GM12878 (cell line): Measurements from ENCODE around the gene CDK11B. TPM values are rescaled to one million over a fixed set of nuclear protein-coding genes. Genes with fewer than 3 reads are reported as not detected.

Source experiments
- ATAC-seq: fragments of 200-7000 bp; cut with Tn5 transposase; 3 replicates; pipeline ENCODE4 v1.9.1; 2020; ENCODE audit warnings: mild to moderate bottlenecking, moderate library complexity
- BruUV-seq: library from RNA; stranded (reverse); fragments of 400-500 nt; replicated peaks from 2 replicates; lab custom pipeline; 2021; lab: Mats Ljungman, UMichigan
- CTCF ChIA-PET: fragments of 300-600 bp; sonication (Branson Sonifier 250); formaldehyde crosslinking; extraction: SDS; loops from one replicate; lab custom pipeline; 2021; ENCODE audit warnings: inconsistent platforms; lab: Yijun Ruan, JAX
- POLR2A ChIA-PET: fragments of 350-600 bp; formaldehyde crosslinking; extraction: SDS; loops from one replicate; lab custom pipeline; 2021; ENCODE audit warnings: inconsistent platforms; lab: Charles Lee
- RAD21 ChIA-PET: fragments of 300-600 bp; sonication (Branson Sonifier 250); formaldehyde crosslinking; loops from one replicate; lab custom pipeline; 2023; ENCODE audit warnings: antibody characterized with exemption; ENCODE audit not compliant: unreplicated experiment; lab: Charles Lee
- SMC1A ChIA-PET: fragments of 300-600 bp; sonication (Branson Sonifier 250); formaldehyde crosslinking; loops from one replicate; lab custom pipeline; 2023; ENCODE audit not compliant: unreplicated experiment, uncharacterized antibody; lab: Charles Lee
- DNase-seq: peaks from one replicate; pipeline ENCODE4 v3.0.0-alpha.2; 2011; ENCODE audit warnings: low read depth, low spot score
- FAIRE-seq: peaks from 3 replicates; lab custom pipeline; 2011; peaks lifted over from hg19 to GRCh38; lab: Jason Lieb, UNC
- H2AFZ ChIP-seq: 2 replicates; pipeline ENCODE4 v1.6.0; 2011; ENCODE audit warnings: low read depth, low read length, control low read depth; ENCODE audit not compliant: control insufficient read depth
- H3K27ac ChIP-seq: 2 replicates; pipeline ENCODE4 v1.5.1; 2011; ENCODE audit warnings: control low read depth; ENCODE audit not compliant: control insufficient read depth, insufficient read depth
- H3K27me3 ChIP-seq, 2 experiments: replicated peaks in 1 of 2; 2 replicates each; pipeline versions ENCODE4 v1.6.0 to v1.6.1; 2011; ENCODE audit warnings: low read length in 1 of 2; ENCODE audit not compliant: control insufficient read depth in 2 of 2, insufficient read depth in 2 of 2
- H3K36me3 ChIP-seq, 2 experiments: 2 replicates each; pipeline ENCODE4 v1.5.1; 2011; ENCODE audit warnings: low read length in 1 of 2; ENCODE audit not compliant: control insufficient read depth in 2 of 2, insufficient read depth in 2 of 2
- H3K4me1 ChIP-seq: 2 replicates; pipeline ENCODE4 v1.6.1; 2011; ENCODE audit warnings: mild to moderate bottlenecking, low read length, moderate library complexity, mixed read lengths; ENCODE audit not compliant: control insufficient read depth, insufficient read depth
- H3K4me2 ChIP-seq: 2 replicates; pipeline ENCODE4 v1.6.0; 2011; ENCODE audit warnings: control low read depth; ENCODE audit not compliant: control insufficient read depth, insufficient read depth
- H3K4me3 ChIP-seq: fragments of 200-600 bp; sonication (generic); 2 replicates; pipeline ENCODE4 v1.5.1; 2016
- H3K79me2 ChIP-seq: 2 replicates; pipeline ENCODE4 v1.6.0; 2011; ENCODE audit warnings: low read length; ENCODE audit not compliant: control insufficient read depth, insufficient read depth
- H3K9ac ChIP-seq: 2 replicates; pipeline ENCODE4 v1.8.0; 2011; ENCODE audit warnings: low read length, control low read depth, mixed read lengths; ENCODE audit not compliant: control insufficient read depth, insufficient read depth
- H3K9me3 ChIP-seq: replicated peaks from 3 replicates; pipeline ENCODE4 v1.5.1; 2011; ENCODE audit warnings: mild to moderate bottlenecking, low read length; ENCODE audit not compliant: control insufficient read depth, insufficient read depth
- H4K20me1 ChIP-seq: 2 replicates; pipeline ENCODE4 v1.6.0; 2011; ENCODE audit not compliant: control insufficient read depth, insufficient read depth
- BMI1 ChIP-seq: fragments of 450-650 bp; IDR thresholded peaks from 2 replicates; pipeline ENCODE4 v1.6.1; 2016; ENCODE audit warnings: mild to moderate bottlenecking, moderate library complexity, borderline replicate concordance
- CREB1 ChIP-seq: IDR thresholded peaks from 2 replicates; pipeline ENCODE4 v1.6.1; 2012; ENCODE audit warnings: low read depth, mild to moderate bottlenecking, inconsistent platforms
- ETV6 ChIP-seq, 2 experiments: fragments of 450-650 bp in 1 of 2; IDR thresholded peaks in 1 of 2; conservative IDR thresholded peaks in 1 of 2; 2 replicates each; pipeline ENCODE4 v1.6.1; 2014; ENCODE audit warnings: antibody characterized with exemption in 1 of 2, borderline replicate concordance in 1 of 2, low read depth in 1 of 2, mild to moderate bottlenecking in 1 of 2, moderate library complexity in 1 of 2
- MTA3 ChIP-seq: IDR thresholded peaks from 2 replicates; pipeline ENCODE4 v1.6.1; 2012; ENCODE audit warnings: low read length, inconsistent platforms, borderline replicate concordance
- NFYB ChIP-seq: IDR thresholded peaks from 2 replicates; pipeline ENCODE4 v1.6.1; 2011; ENCODE audit warnings: low read depth, mild to moderate bottlenecking, low read length, improper control_type of control experiment, moderate library complexity; ENCODE audit not compliant: insufficient read depth
- POLR2AphosphoS2 ChIP-seq: IDR thresholded peaks from 2 replicates; pipeline ENCODE4 v1.6.1; 2011; ENCODE audit warnings: low read depth, mild to moderate bottlenecking, low read length, improper control_type of control experiment, moderate library complexity
- RAD21 ChIP-seq: IDR thresholded peaks from 2 replicates; pipeline ENCODE4 v1.6.1; 2011; ENCODE audit warnings: mild to moderate bottlenecking, low read depth, low read length, moderate library complexity; ENCODE audit not compliant: insufficient read depth
- SREBF1 ChIP-seq: IDR thresholded peaks from 2 replicates; pipeline ENCODE4 v1.6.1; 2012; ENCODE audit warnings: mild to moderate bottlenecking, low read length
- TCF12 ChIP-seq: IDR thresholded peaks from 2 replicates; pipeline ENCODE4 v1.6.1; 2011; ENCODE audit warnings: low read depth, mild to moderate bottlenecking, low read length
- WGBS: methylation state at CpG from one replicate; pipeline ENCODE4 v1.1.6; 2016; ENCODE audit warnings: low lambda C conversion rate; ENCODE audit not compliant: insufficient replicate concordance, insufficient coverage; ENCODE audit errors: missing lambda C conversion rate; 5-methylcytosine and 5-hydroxymethylcytosine counted together
- in situ Hi-C: fragments of 300-500 bp; cut with MboI; formaldehyde crosslinking; loops from 9 replicates; pipeline ENCODE4 v1.14.3; 2018; ENCODE audit warnings: mixed read lengths
- intact Hi-C: fragments of 100-400 bp; cut with micrococcal nuclease; formaldehyde crosslinking; loops from one replicate; pipeline ENCODE4 v1.14.2; 2022; ENCODE audit not compliant: unreplicated experiment
- polyA plus RNA-seq, 11 experiments: library from polyadenylated mRNA; depleted of rRNA in 4 of 11; unstranded in 6 of 11; stranded (reverse) in 5 of 11; fragments of >200 nt; fragmentation: Nextera tagmentation in 4 of 11; fragmentation: Illumina TruSeq in 1 of 11; extraction: Ambion mirVana in 4 of 11; extraction: Trizol in 1 of 11; gene quantifications; 1 replicate in 1 of 11; 2 replicates in 10 of 11; pipeline versions ENCODE4 v1.2.1 to v1.2.3, GENCODE V29; 2011 to 2016; ENCODE audit warnings: inconsistent platforms in 2 of 11, missing spikeins in 2 of 11, low read depth in 1 of 11
- total RNA-seq, 4 experiments: library from RNA; depleted of rRNA in 3 of 4; stranded (reverse); fragments of >200 nt in 3 of 4; fragmentation: Illumina TruSeq in 1 of 4; extraction: Trizol in 1 of 4; gene quantifications; 2 replicates each; pipeline versions ENCODE4 v1.2.1 to v1.2.3, GENCODE V29; 2013 to 2021
- TF ChIP-seq, protein P1 (sequence below): IDR thresholded peaks from 2 replicates; pipeline ENCODE4 v1.6.1; 2011; ENCODE audit warnings: low read depth, mild to moderate bottlenecking, low read length, moderate library complexity, borderline replicate concordance; ENCODE audit errors: extremely low read depth
- TF ChIP-seq, protein P2 (sequence below): fragments of 450-650 bp; IDR thresholded peaks from 2 replicates; pipeline ENCODE4 v1.6.1; 2018; ENCODE audit warnings: borderline replicate concordance, mild to moderate bottlenecking; ENCODE audit not compliant: partially characterized antibody
- TF ChIP-seq, protein P3 (sequence below): fragments of 450-650 bp; formaldehyde crosslinking; IDR thresholded peaks from 2 replicates; pipeline ENCODE4 v1.5.0; 2022; ENCODE audit warnings: mild to moderate bottlenecking, missing genetic modification characterization

The CDK11B gene
- total and polyA plus RNA-seq, 10 of the 15 experiments (the other 5 are each of a cell fraction or from before 2014, with no cell fraction given): 3.2 to 30.9 (median 18.0) TPM

DNA sequence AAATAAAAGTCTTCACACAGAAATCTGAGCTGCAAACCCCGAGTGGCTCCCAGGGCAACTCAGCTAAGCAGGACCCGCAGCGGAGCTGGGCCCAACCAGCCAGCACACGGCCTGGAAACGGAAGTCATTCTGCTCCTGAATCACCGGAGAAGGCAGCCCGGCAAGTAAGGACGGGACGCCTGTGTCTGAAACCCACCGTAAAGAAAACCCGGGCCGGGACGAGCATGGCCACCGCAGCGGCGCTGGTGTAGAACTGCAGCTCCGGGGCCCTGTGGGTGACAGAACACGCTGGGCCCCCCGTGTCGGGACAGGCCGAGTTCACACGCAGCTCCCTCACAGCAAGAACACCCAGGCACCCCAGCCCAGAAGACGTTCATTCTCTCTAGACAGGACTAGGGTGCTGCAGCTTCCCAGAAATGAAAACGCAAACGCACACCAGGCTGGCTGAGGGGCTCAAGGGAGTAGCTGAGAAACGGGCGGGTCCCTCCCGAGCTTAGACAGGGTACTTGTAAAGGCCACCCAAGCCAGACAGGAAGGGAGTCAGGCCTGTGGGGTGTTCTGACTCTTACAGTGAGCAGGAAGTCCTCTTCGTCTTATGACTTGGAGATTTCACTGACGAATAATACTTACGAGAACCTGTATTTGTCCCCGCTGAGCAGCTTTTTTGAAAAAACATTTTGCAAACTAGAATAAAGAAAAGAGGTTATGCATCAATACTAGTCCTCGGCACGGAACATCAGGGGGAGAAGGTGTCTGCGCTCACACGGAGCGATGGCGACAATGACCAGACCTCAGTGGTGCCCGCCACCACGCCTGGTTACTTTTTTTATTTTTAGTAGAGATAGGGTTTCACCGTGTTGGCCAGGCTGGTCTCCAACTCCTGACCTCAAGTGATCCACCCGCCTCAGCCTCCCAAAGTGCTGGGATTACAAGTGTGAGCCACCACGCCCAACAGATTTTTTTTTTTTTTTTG lies 10.9 kb upstream of the CDK11B start:
- 84% methylated on average over 43 of the region's 43 CpGs for WGBS
- intact Hi-C loops: no loop called here
- POLR2A ChIA-PET: interaction anchor here (0.6 to 0.9 kb wide), 2 partner anchors 13 to 121 kb away, joined by 3 read pairs; no protein-coding TSS in a partner anchor
- TF ChIP-seq, protein P1, sequence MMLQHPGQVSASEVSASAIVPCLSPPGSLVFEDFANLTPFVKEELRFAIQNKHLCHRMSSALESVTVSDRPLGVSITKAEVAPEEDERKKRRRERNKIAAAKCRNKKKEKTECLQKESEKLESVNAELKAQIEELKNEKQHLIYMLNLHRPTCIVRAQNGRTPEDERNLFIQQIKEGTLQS: no peak
- no peak for TF ChIP-seq CREB1
- TF ChIP-seq TCF12: no peak
- TF ChIP-seq, protein P2, sequence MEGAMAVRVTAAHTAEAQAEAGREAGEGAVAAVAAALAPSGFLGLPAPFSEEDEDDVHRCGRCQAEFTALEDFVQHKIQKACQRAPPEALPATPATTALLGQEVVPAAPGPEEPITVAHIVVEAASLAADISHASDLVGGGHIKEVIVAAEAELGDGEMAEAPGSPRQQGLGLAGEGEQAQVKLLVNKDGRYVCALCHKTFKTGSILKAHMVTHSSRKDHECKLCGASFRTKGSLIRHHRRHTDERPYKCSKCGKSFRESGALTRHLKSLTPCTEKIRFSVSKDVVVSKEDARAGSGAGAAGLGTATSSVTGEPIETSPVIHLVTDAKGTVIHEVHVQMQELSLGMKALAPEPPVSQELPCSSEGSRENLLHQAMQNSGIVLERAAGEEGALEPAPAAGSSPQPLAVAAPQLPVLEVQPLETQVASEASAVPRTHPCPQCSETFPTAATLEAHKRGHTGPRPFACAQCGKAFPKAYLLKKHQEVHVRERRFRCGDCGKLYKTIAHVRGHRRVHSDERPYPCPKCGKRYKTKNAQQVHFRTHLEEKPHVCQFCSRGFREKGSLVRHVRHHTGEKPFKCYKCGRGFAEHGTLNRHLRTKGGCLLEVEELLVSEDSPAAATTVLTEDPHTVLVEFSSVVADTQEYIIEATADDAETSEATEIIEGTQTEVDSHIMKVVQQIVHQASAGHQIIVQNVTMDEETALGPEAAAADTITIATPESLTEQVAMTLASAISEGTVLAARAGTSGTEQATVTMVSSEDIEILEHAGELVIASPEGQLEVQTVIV: no peak
- no peak for TF ChIP-seq NFYB
- TF ChIP-seq ETV6 (conservative IDR thresholded peaks at IDR 0.05 in 1 of 2, IDR thresholded peaks at IDR 0.05 in 1 of 2; ENCODE audit: borderline replicate concordance in 1 of 2, low read depth in 1 of 2): no peak
- no peak for TF ChIP-seq RAD21
- no peak for TF ChIP-seq POLR2AphosphoS2
- TF ChIP-seq BMI1: no peak
- TF ChIP-seq MTA3: no peak
- TF ChIP-seq SREBF1: no peak
- TF ChIP-seq, protein P3, sequence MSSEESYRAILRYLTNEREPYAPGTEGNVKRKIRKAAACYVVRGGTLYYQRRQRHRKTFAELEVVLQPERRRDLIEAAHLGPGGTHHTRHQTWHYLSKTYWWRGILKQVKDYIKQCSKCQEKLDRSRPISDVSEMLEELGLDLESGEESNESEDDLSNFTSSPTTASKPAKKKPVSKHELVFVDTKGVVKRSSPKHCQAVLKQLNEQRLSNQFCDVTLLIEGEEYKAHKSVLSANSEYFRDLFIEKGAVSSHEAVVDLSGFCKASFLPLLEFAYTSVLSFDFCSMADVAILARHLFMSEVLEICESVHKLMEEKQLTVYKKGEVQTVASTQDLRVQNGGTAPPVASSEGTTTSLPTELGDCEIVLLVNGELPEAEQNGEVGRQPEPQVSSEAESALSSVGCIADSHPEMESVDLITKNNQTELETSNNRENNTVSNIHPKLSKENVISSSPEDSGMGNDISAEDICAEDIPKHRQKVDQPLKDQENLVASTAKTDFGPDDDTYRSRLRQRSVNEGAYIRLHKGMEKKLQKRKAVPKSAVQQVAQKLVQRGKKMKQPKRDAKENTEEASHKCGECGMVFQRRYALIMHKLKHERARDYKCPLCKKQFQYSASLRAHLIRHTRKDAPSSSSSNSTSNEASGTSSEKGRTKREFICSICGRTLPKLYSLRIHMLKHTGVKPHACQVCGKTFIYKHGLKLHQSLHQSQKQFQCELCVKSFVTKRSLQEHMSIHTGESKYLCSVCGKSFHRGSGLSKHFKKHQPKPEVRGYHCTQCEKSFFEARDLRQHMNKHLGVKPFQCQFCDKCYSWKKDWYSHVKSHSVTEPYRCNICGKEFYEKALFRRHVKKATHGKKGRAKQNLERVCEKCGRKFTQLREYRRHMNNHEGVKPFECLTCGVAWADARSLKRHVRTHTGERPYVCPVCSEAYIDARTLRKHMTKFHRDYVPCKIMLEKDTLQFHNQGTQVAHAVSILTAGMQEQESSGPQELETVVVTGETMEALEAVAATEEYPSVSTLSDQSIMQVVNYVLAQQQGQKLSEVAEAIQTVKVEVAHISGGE: no peak

More for the DNA sequence above, 10.9 kb upstream of the CDK11B start:
- no peak for ATAC-seq
- ChIA-PET RAD21 (interaction anchor here (1.2 kb wide), 1 partner anchor 8 kb away, joined by 4 read pairs; no protein-coding TSS in a partner anchor), CTCF (interaction anchor here (2.0 kb wide), 1 partner anchor 9 kb away, joined by 11 read pairs; no protein-coding TSS in a partner anchor), SMC1A (interaction anchor here (1.5 kb wide), 1 partner anchor 8 kb away, joined by 10 read pairs; no protein-coding TSS in a partner anchor)
- Histone ChIP-seq H3K27ac (no peak overlapping the region), H4K20me1 (no peaks in the 10 kb centered on the region), H3K36me3 (peaks cover 10 to 12% of the 10 kb centered on the region in 2 experiments), H3K4me1 (no peaks in the 10 kb centered on the region), H3K4me2 (no peak overlapping the region), H3K9ac (no peak overlapping the region), H2AFZ (no peak overlapping the region), H3K4me3 (no peak overlapping the region), H3K9me3 (no peaks in the 10 kb centered on the region), H3K27me3 (no peaks in the 10 kb centered on the region), H3K79me2 (no peaks in the 10 kb centered on the region; the same call in 1 of the 2 replicates)
- in situ Hi-C loops: no loop called here
- no peak for DNase-seq
- no peak for FAIRE-seq
- BruUV-seq: no TSS peak
